GM19455 (cell line): ENCODE measurements around the gene PTPN13.
"Not testable (repeated sequence)": the region's sequence is repeated elsewhere in the genome, so short reads cannot be mapped to it uniquely, and the experiment has no call there.

Experiments
- ATAC-seq: cut with Tn5 transposase; IDR thresholded peaks from one replicate; pipeline ENCODE4 v1.9.1; 2021; ENCODE audit not compliant: unreplicated experiment

Gene PTPN13

GRCh38 chr4:86706923-86707597 is 112.9 kb downstream of the PTPN13 start:
- no peak for ATAC-seq

GRCh38 chr4:86717651-86718050 is 123.5 kb downstream of the PTPN13 start:
- no peak for ATAC-seq

- no peak for ATAC-seq
These were observed 124.0 kb downstream of the PTPN13 start for GRCh38 chr4:86718152-86718551.

- ATAC-seq = not testable (repeated sequence)
These were observed 125.0 kb downstream of the PTPN13 start for GRCh38 chr4:86719149-86719548.

- no peak for ATAC-seq
These were observed 126.5 kb downstream of the PTPN13 start for GRCh38 chr4:86720508-86721068.

GRCh38 chr4:86721412-86721811 is 127.3 kb downstream of the PTPN13 start:
- no peak for ATAC-seq

- no peak for ATAC-seq
These were observed 136.2 kb downstream of the PTPN13 start for GRCh38 chr4:86730310-86730709.

- no peak for ATAC-seq
These were observed 143.1 kb downstream of the PTPN13 start for GRCh38 chr4:86737244-86737643.

GRCh38 chr4:86741846-86742245 is 147.7 kb downstream of the PTPN13 start:
- no peak for ATAC-seq

- ATAC-seq = no peak
These were observed 150.5 kb downstream of the PTPN13 start for GRCh38 chr4:86744570-86744969.

GRCh38 chr4:86749121-86749520 is 155.0 kb downstream of the PTPN13 start:
- no peak for ATAC-seq

GRCh38 chr4:86755388-86755787 is 161.3 kb downstream of the PTPN13 start:
- ATAC-seq = no peak

GRCh38 chr4:86757468-86757867 is 163.4 kb downstream of the PTPN13 start:
- no peak for ATAC-seq

- ATAC-seq = no peak
These were observed 165.2 kb downstream of the PTPN13 start for GRCh38 chr4:86759298-86759697.

- no peak for ATAC-seq
These were observed 168.5 kb downstream of the PTPN13 start for GRCh38 chr4:86762649-86763048.

GRCh38 chr4:86769794-86770193 is 175.7 kb downstream of the PTPN13 start:
- no peak for ATAC-seq

- ATAC-seq = no peak
These were observed 177.0 kb downstream of the PTPN13 start for GRCh38 chr4:86771141-86771540.

- no peak for ATAC-seq
These were observed 180.9 kb downstream of the PTPN13 start for GRCh38 chr4:86775061-86775460.

GRCh38 chr4:86778175-86778574 is 184.1 kb downstream of the PTPN13 start:
- no peak for ATAC-seq

GRCh38 chr4:86788826-86789225 is 194.7 kb downstream of the PTPN13 start:
- ATAC-seq = no peak

- no peak for ATAC-seq
These were observed 197.0 kb downstream of the PTPN13 start for GRCh38 chr4:86791126-86791525.

- ATAC-seq = no peak
These were observed 215.7 kb downstream of the PTPN13 start for GRCh38 chr4:86809809-86810208.

GRCh38 chr4:86810847-86811246 is 216.7 kb downstream of the PTPN13 start:
- no peak for ATAC-seq
